SIG-M5 (cell line): ENCODE results near the gene NDUFAF2.
"Not testable (repeated sequence)": the region's sequence is repeated elsewhere in the genome, so short reads cannot be mapped to it uniquely, and the experiment has no call there.

Source experiments
- DNase-seq: peaks from one replicate; lab custom pipeline; 2025; lab: John Stamatoyannopoulos, UW

The NDUFAF2 gene

GRCh38 chr5:60993425-60993824 is 48.4 kb downstream of the NDUFAF2 start:
- DNase-seq, result no peak

DNA sequence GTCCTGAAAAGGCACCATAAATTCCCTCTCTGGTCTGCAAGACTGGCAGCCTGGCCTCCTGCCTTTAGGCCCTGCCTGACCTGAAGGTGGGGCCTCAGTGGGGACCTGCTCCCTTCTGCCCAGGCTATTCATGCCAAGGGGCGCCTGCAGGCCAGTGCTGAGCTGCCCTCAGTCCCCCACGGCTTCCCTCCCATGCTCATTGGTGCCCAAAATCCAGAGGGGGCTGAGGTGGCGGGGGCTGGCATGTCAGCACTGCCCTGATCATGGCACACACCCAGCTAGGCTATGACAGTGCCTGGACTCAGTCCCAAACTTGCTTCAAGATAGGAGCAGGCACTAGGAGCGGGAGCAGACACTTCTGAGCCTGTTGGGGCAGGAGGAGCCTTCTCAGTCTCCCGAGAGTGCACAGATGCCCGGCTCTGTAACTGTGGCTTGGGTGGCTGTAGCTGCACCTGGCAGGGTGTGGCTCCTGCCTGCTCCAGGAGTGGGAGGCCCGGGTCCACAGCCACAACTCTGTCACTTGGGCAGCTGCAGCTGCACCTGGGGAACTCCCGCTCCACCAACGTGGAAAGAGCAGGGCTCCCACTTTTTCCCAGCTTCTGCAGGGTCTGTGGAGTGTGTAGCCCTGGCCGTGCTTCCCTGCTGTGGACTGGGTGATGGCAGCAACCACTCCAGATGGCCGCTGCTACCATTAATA is 49.0 kb downstream of the NDUFAF2 start:
- DNase-seq, result no peak

GRCh38 chr5:60996368-60996767 is 51.4 kb downstream of the NDUFAF2 start:
- no peak for DNase-seq

GRCh38 chr5:60997721-60998120 is 52.7 kb downstream of the NDUFAF2 start:
- DNase-seq, result no peak

- DNase-seq, result no peak
Observed at GRCh38 chr5:61000887-61001286, 55.9 kb downstream of the NDUFAF2 start.

DNA sequence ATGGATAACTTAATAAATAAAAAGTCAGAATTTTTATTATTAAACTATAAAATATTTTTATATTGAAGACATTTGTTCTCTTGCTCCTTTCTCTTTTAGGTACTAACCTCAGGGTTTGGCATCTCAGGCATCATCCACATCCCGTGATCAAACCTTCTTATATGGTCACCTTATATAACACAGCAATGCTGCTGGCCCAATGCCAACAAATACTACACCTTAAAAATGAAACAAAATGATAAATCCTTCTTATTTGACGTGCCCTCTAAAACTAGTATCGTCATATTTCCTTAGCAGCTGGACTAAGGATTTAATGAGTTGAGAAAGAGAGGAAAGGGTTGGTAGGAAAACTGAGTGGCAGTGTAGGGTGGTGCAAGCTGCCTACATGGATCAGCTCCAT is 56.6 kb downstream of the NDUFAF2 start:
- DNase-seq, result no peak

GRCh38 chr5:61002611-61003355 is 57.8 kb downstream of the NDUFAF2 start:
- DNase-seq, result no peak

DNA sequence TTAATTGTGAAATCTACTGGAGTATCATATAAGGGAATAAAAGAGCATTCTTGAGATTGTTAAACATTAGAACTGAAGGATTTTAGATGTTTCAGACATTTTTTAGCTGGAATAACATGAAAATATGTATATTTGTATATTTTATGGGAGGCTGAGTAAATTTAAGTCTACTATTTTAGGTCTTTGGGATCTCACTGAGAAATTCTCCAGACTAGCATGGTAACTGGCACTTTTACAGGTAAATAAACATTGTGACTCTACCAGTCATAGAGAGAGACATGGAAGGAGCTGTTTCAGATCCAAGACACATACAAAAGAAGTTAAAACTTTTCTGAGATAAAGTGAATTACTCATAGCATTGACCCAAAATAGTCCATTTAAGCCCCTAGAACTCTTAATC is 59.4 kb downstream of the NDUFAF2 start:
- no peak for DNase-seq

DNA sequence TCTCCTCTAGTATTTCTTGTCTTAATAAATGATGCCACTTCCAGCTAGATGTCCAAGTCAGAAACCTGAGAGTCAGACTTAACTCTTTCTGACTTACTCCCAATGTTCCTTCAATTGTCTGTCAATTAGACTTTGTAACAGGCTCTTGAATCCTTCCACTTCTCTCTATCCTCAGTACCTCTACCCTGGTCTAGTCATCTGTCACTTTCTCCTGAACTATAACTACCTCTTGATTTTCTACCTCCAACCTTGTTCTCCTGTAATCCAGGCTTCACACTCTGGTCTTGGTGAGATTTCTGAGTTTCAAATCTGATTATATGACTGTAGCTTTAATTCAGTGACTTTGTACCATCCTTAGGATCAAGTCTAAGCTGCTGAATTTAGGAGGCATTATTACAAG is 64.9 kb downstream of the NDUFAF2 start:
- DNase-seq, result no peak

DNA sequence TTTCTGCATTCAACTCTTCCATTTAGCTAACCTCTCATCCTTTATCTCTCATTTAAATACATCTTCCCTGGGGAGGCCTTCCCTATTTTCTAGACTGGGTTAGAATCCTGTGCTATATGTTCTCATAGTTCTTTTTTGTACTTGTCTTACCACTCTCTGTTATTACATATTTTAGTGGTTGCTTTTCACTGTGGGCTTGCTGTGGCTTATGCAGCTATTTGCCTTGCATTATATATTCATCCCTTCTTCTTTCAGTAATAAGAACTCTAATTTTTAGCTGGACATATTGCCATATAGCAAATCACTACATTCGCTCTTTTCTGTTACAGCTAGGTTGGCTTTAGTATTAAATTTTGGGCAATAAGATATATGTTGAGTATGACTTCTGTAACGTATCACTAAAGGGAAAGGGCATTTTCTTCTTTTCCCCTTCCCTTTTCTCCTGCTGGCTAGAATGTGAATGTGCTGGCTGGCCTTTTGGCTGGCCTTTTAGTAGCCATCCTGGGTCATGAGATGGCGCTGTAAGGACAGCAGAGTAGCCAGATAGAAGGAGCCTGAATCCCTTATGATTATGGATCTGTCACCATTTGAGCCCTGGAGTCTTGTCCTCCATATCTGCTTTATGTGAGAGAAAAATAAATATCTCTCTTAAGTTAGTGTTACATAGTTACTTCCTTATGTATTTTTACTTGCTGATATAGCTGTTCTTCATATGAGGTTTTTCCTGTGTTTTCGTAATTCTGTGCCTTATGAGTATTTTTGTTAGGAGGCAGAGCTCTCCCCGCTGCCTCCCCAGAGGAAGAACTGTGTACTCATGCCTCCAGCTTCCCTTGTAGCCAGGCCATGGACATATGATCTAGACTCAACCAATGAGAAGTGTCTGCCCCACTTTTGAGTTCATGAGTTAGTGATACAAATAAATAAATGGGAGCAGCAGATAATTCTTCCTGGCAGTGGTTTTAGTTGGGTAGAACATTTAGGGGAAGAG is 65.8 kb downstream of the NDUFAF2 start:
- no peak for DNase-seq

DNA sequence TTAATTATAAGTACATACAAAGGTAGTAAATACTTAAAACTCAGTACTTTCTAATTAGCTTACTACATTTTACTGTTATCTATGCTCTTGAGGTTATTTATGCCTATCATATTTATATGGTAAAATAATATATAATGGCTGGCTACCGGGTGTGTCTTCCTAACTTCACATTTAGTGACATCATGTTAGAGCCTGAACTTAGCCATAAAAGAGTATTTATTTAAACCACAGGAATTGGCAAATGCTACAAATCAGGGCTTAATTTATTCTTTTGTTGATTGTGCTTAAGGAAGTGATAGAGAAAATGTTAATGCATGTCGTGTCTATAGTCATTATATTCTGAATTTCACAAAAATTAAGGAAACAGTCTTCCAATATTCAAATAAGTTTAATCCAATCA is 73.1 kb downstream of the NDUFAF2 start:
- no peak for DNase-seq

DNA sequence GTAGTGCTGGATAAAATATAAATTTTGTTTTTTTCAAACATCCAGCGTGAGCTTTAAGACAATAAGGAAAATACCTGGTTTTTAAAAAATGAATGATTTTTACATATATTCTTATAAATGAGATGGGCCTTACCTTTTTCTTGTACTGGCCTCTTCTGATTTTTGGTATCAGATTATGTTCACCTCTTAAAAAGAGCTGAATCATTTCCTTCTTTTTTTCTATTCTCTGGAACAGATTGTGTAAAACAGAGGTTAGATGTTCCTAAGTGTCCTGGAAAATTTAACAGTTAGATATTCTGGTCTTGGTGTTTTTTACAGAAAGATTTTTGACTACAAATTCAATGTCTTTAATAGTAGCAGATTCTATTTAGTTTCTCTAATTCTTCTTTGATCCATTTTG is 74.6 kb downstream of the NDUFAF2 start:
- DNase-seq, result no peak

GRCh38 chr5:61020415-61020814 is 75.4 kb downstream of the NDUFAF2 start:
- no peak for DNase-seq

- no peak for DNase-seq
Observed at GRCh38 chr5:61023131-61023530, 78.1 kb downstream of the NDUFAF2 start.

GRCh38 chr5:61026004-61026403 is 81.0 kb downstream of the NDUFAF2 start:
- no peak for DNase-seq

- DNase-seq, result no peak
Observed at GRCh38 chr5:61028382-61028781, 83.4 kb downstream of the NDUFAF2 start.

GRCh38 chr5:61029456-61030162 is 84.6 kb downstream of the NDUFAF2 start:
- DNase-seq, result no peak

- no peak for DNase-seq
Observed at GRCh38 chr5:61030163-61030482, 85.1 kb downstream of the NDUFAF2 start.

- not testable (repeated sequence) for DNase-seq
Observed at GRCh38 chr5:61031301-61031700, 86.3 kb downstream of the NDUFAF2 start.

DNA sequence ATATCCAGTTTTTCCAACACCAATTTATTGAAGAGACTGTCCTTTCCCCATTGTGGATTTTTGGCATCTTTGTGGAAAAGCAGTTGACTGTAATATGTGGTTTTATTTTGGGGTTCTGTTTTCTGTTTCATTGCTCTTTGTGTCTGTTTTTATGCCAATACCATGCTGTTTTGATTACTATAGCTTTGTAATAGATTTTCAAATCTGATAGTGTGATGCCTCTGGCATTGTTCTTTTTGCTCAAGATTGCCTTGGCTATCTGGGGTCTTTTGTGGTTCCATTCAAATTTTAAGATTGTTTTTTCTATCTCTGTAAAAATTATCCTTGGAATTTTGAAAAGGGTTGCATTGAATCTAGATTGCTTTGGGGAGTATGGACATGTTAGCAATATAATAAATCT is 99.5 kb downstream of the NDUFAF2 start:
- no peak for DNase-seq

GRCh38 chr5:61047346-61047745 is 102.3 kb downstream of the NDUFAF2 start:
- DNase-seq, result no peak

- no peak for DNase-seq
Observed at GRCh38 chr5:61048534-61048933, 103.5 kb downstream of the NDUFAF2 start.
